GM18505 (cell line): Measurements from ENCODE around the gene IFNL4.
"Not testable (repeated sequence)": the region's sequence is repeated elsewhere in the genome, so short reads cannot be mapped to it uniquely, and the experiment has no call there.

Source experiments
- ATAC-seq: cut with Tn5 transposase; IDR thresholded peaks from one replicate; pipeline ENCODE4 v1.9.1; 2021; ENCODE audit not compliant: unreplicated experiment
- POLR2A ChIP-seq: IDR thresholded peaks from 4 replicates; pipeline ENCODE4 v1.6.1; 2011; ENCODE audit warnings: borderline replicate concordance; ENCODE audit not compliant: insufficient read depth, insufficient read length; ENCODE audit errors: extremely low read depth

The IFNL4 gene

DNA sequence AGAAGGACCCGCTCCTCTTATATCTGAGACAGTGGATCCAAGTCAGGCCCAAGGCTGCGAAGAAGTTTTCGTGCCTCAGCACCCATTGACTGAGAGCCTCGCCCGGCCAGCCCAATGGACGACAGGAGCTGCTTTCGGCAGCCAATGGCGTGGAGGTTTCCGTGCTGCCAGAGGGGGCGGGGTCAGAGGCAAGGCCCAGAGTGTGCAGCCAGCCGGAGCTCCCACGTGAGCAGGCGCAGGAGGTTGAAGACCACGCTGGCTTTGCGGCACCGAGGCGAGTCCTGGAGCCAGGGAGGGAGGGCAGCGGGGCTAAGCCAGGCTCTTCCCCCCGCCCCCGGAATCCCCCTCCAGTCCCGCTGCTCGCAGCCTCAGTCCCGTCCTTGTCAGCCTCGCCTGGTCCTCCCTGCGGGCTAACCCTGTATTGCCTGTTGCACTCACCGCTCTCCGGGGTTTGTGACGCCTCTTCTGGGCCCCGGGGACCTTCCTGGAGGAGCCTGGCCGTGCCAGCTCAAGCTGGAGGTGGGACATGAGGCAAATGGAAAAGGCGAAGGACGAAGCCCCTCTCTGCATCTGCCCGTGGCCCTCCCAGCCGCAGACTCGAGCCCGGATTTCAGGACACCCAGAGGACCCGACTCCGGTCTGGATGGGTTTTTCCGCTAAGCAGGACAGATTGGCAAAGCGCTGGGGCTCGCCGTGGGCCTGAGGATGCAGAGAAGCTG is 1.5 kb downstream of the IFNL4 start:
- ATAC-seq: no peak
- TF ChIP-seq POLR2A: no peak

DNA sequence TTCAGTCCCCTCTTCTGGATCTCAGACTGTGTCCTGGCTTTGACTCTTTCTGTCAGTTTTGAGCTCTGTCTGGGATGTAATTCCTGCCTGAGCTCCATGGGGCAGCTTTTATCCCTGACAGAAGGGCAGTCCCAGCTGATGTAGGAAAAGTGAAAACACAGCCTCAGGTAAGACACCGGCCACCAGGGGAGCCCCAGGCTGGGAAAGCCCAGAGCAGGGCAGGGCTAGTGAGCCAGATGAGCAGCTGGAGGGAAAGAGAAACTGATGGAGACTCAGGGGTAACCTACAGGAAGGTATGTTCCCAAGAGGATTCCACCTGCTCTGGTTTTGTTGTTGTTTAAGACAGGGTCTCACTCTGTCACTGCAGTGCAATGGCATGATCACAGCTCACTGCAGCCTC is 3.5 kb downstream of the IFNL4 start:
- ATAC-seq: not testable (repeated sequence)

GRCh38 chr19:39244410-39245100 is 4.1 kb downstream of the IFNL4 start, which contains the start of gene IFNL3:
IFNL3 (minus strand) TSS chr19:39245006; CDS start chr19:39244967, 39 bp downstream.
- not testable (repeated sequence) for ATAC-seq

DNA sequence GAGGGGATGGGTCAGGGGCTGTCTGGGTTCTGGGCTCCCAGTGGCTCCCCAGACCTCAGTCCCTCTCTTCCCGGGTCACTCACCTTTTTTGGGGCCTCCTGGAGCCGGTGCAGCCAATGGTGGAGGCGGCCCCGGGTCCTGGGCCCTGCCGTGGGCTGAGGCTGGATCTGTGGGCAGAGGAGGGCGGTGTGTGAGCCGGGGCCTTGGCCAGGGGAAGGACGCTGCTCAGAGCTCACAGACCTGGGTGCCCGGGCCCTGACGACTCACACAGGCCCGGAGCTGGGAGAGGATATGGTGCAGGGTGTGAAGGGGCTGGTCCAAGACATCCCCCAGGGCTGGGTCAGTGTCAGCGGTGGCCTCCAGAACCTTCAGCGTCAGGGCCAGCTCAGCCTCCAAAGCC is 4.9 kb downstream of the IFNL4 start:
- ATAC-seq: not testable (repeated sequence)

GRCh38 chr19:39240421-39240820 is 8.2 kb downstream of the IFNL4 start:
- TF ChIP-seq POLR2A: no peak
- ATAC-seq: no peak

- ATAC-seq: no peak
- TF ChIP-seq POLR2A: no peak
These were observed 9.7 kb downstream of the IFNL4 start for GRCh38 chr19:39238944-39239343.

- ATAC-seq: no peak
- TF ChIP-seq POLR2A: no peak
These were observed 10.4 kb downstream of the IFNL4 start for GRCh38 chr19:39238209-39238608.

- ATAC-seq: peak; percentile 44
These were observed 11.2 kb downstream of the IFNL4 start for GRCh38 chr19:39237200-39238184.

DNA sequence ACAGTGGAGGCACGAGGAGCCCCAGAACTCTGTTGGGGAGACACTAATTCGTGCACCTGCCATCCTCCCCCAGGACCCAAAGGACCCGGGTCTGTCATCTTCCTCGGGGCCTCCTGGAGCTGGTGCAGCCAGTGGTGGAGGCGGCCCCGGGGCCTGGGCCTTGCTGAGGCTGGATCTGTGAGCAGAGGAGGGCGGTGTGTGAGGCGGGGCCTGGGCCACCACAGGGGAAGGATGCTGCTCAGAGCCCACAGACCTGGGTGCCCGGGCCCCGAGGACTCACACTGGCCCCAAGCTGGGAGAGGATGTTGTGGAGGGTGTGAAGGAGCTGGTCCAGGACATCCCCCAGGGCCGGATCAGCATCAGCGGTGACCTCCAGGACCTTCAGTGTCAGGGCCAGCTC is 12.1 kb downstream of the IFNL4 start:
- ATAC-seq: no peak
- TF ChIP-seq POLR2A: no peak

More at GRCh38 chr19:39237200-39238184, 11.2 kb downstream of the IFNL4 start:
- TF ChIP-seq POLR2A: peak; percentile 47

- no peak for TF ChIP-seq POLR2A
- ATAC-seq: no peak
These were observed 15.9 kb downstream of the IFNL4 start for GRCh38 chr19:39232708-39233107.

DNA sequence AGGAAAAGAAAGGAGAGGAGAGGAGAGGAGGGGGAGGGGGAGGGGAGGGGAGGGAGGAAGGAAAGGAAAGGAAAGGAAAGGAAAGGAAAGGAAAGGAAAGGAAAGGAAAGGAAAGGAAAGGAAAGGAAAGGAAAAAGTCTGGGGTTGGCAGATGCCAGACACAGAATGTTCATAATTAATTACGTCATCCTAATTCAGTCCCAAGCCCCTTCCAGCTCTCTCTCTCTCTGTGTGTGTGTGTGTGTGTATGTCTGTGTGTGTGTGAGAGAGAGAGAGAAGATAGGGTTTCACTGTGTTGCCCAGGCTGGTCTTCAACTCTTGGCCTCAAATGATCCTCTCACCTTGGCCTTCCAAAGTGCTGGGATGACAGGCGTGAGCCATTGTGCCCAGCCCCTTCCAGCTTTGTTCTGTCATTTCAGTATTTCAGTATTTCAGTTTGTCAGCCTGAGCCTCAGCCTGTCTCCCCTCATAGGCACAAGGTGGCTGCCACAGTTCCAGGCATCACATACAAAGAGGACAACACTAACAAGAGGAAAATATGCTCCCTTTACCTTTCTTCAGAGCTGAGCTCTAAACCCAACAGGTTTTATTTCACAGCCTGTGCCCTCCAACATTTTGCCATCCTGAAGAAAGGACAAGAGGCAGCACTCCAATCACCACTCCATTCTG is 18.4 kb downstream of the IFNL4 start:
- ATAC-seq: no peak
- no peak for TF ChIP-seq POLR2A

GRCh38 chr19:39224910-39225309 is 23.7 kb downstream of the IFNL4 start:
- TF ChIP-seq POLR2A: no peak
- ATAC-seq: no peak

DNA sequence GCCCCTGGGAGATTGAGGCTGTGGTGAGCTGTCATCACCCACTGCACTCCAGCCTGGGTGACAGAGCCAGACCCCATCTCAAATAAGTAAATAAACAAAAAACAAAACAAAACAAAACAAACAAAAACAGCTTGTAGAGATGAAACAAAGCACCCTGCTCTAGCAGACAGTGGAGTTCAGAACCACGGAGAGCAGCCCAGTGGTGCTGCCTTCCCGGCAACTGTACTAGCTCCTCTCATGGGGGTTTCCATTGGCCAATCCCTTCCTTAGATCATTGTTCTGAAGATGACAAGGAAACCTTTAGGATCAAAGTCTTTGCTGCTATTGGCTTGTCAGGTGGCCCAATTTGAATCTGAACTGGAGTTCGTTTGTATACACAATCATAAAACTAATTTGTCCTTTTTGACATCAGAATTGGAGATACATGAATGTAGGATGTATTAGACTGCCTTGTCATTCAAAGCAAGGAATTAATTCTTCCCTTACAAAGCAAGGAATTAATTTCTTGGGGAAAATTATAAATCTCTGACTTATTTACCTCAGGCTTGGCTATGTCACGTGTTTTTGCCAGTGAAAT is 24.9 kb downstream of the IFNL4 start:
- no peak for TF ChIP-seq POLR2A
- ATAC-seq: no peak

DNA sequence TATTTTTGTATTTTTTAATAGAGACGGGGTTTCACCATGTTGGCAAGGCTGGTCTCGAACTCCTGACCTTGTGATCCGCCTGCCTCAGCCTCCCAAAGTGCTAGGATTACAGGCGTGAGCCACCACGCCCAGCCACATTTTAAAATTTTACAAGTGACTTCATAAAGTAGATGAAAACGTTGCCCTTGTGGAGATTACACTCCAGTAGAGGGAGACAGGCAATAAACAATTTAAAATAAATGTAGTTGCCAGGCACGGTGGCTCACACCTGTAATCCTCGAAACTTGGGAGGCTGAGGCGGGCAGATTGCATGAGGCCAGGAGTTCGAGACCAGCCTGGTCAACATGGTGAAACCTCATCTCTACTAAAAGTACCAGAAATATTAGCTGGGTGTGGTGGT is 29.5 kb downstream of the IFNL4 start:
- not testable (repeated sequence) for ATAC-seq
